A673 (cell line): ENCODE measurements around the gene PER3.

ENCODE experiments used
- CTCF ChIP-seq: fragments of 300-800, 200-600 bp; sonication (generic); conservative IDR thresholded peaks from 2 replicates; pipeline ENCODE4 v1.5.1; 2017; ENCODE audit warnings: low read depth, mild to moderate bottlenecking, antibody characterized with exemption, low read length, moderate library complexity, mixed read lengths
- EZH2 ChIP-seq: fragments of 200-600 bp; sonication (generic); IDR thresholded peaks from 2 replicates; pipeline ENCODE4 v1.6.1; 2017; ENCODE audit warnings: borderline replicate concordance, low read depth, mild to moderate bottlenecking, mixed read lengths, antibody characterized with exemption, low read length; ENCODE audit not compliant: poor library complexity, severe bottlenecking

DNA sequence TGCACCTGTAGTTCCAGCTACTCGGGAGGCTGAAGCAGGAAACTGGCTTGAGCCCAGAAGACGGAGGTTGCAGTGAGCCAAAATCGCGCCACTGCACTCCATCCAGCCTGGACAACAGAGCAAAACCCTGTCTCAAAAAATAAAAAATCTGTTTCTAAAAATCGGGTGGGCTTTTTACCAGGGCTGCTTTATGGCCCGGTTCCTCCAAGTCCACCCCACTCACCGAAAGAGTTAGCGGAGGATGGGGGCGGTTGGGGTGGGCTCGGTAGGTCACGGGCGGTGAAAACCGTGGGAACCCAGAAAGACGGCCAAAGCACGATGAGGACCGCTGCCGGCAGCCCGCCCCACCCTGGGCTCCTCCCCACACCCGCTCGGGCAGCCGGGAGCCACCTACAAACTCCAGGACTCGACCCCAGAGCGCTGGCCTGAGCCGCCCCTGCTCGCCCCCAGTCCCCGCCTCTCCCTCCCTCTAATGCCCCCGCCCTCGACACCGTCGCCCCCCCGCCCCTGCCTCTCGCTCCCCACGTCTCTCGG is 846 bp upstream of the PER3 start:
- no peak for TF ChIP-seq CTCF
- TF ChIP-seq EZH2 = no peak
